Keratinocyte (primary cell): ENCODE results near the gene SLC38A8. TPM values are rescaled to one million over a fixed set of nuclear protein-coding genes. Genes with fewer than 3 reads are reported as not detected.

Source experiments
- DNase-seq: peaks from one replicate; pipeline ENCODE4 v3.0.0-alpha.2; 2011; ENCODE audit warnings: low read depth, missing footprints, low spot score
- FAIRE-seq: peaks from 2 replicates; lab custom pipeline; 2011; peaks lifted over from hg19 to GRCh38; lab: Jason Lieb, UNC
- H2AFZ ChIP-seq: 2 replicates; pipeline ENCODE4 v1.6.0; 2012; ENCODE audit warnings: low read length, control low read depth, inconsistent platforms; ENCODE audit not compliant: control insufficient read depth
- H3K27ac ChIP-seq: 2 replicates; pipeline ENCODE4 v1.5.1; 2011; ENCODE audit warnings: low read length; ENCODE audit not compliant: control insufficient read depth, insufficient read depth
- H3K27me3 ChIP-seq: 3 replicates; pipeline ENCODE4 v1.6.0; 2011; ENCODE audit warnings: low read length; ENCODE audit not compliant: control insufficient read depth, insufficient read depth; ENCODE audit errors: extremely low read depth
- H3K36me3 ChIP-seq, 2 experiments: 2 replicates in 1 of 2; 3 replicates in 1 of 2; pipeline ENCODE4 v1.5.1; 2011; ENCODE audit warnings: low read length in 2 of 2, mild to moderate bottlenecking in 1 of 2; ENCODE audit not compliant: control insufficient read depth in 2 of 2, insufficient read depth in 2 of 2; ENCODE audit errors: extremely low read depth in 1 of 2
- H3K4me1 ChIP-seq: 3 replicates; pipeline ENCODE4 v1.5.1; 2011; ENCODE audit warnings: low read length; ENCODE audit not compliant: control insufficient read depth, insufficient read depth; ENCODE audit errors: extremely low read depth
- H3K4me2 ChIP-seq: 3 replicates; pipeline ENCODE4 v1.6.0; 2011; ENCODE audit warnings: low read depth, low read length; ENCODE audit not compliant: control insufficient read depth, insufficient read depth; ENCODE audit errors: extremely low read depth
- H3K4me3 ChIP-seq, 3 experiments: fragments of 200-600 bp in 1 of 3; sonication (generic) in 1 of 3; 2 replicates in 2 of 3; 3 replicates in 1 of 3; pipeline ENCODE4 v1.5.1; 2011 to 2016; ENCODE audit warnings: low read length in 3 of 3, mild to moderate bottlenecking in 3 of 3, control low read depth in 2 of 3, inconsistent platforms in 1 of 3, low read depth in 1 of 3, mixed read lengths in 1 of 3, mixed run types in 1 of 3, moderate library complexity in 1 of 3; ENCODE audit not compliant: control insufficient read depth in 2 of 3, insufficient read depth in 2 of 3; ENCODE audit errors: extremely low read depth in 1 of 3
- H3K79me2 ChIP-seq: 2 replicates; pipeline ENCODE4 v1.6.0; 2012; ENCODE audit warnings: low read length; ENCODE audit not compliant: control insufficient read depth, insufficient read depth
- H3K9ac ChIP-seq: 3 replicates; pipeline ENCODE4 v1.6.0; 2011; ENCODE audit warnings: low read length; ENCODE audit not compliant: control insufficient read depth, insufficient read depth; ENCODE audit errors: extremely low read depth
- H3K9me1 ChIP-seq: 3 replicates; pipeline ENCODE4 v1.6.0; 2011; ENCODE audit warnings: low read length; ENCODE audit not compliant: control insufficient read depth, insufficient read depth; ENCODE audit errors: extremely low read depth
- H3K9me3 ChIP-seq: 2 replicates; pipeline ENCODE4 v1.5.1; 2012; ENCODE audit warnings: low read depth, low read length; ENCODE audit not compliant: control insufficient read depth
- H4K20me1 ChIP-seq: 3 replicates; pipeline ENCODE4 v1.6.0; 2011; ENCODE audit warnings: low read length; ENCODE audit not compliant: control insufficient read depth, insufficient read depth; ENCODE audit errors: extremely low read depth
- EZH2 ChIP-seq: IDR thresholded peaks from one replicate; pipeline ENCODE4 v1.6.1; 2012; ENCODE audit warnings: inconsistent platforms, mild to moderate bottlenecking, low read length, moderate library complexity
- dilution Hi-C: fragments of 300-500 bp; cut with MboI; formaldehyde crosslinking; loops from one replicate; pipeline ENCODE4 v1.7.0; 2020; ENCODE audit warnings: low sequenced_read_pairs; ENCODE audit not compliant: extremely low pct_ligation_motif_present
- polyA plus RNA-seq, 5 experiments: library from polyadenylated mRNA; depleted of rRNA in 3 of 5; stranded (reverse) in 3 of 5; stranded (forward) in 1 of 5; unstranded in 1 of 5; fragments of >200 nt; gene quantifications; 1 replicate in 1 of 5; 2 replicates in 3 of 5; 3 replicates in 1 of 5; pipeline versions ENCODE4 v1.2.1 to v1.2.3, GENCODE V29; 2011 to 2012; ENCODE audit warnings: missing spikeins in 2 of 5, low read depth in 1 of 5, low replicate concordance in 1 of 5
- TF ChIP-seq, protein P1 (sequence below), 3 experiments: IDR thresholded peaks in 1 of 3; conservative IDR thresholded peaks in 1 of 3; optimal IDR thresholded peaks in 1 of 3; 2 replicates in 2 of 3; 3 replicates in 1 of 3; pipeline versions ENCODE3 to v1.5.1; 2011; ENCODE audit warnings: low read length in 3 of 3, mild to moderate bottlenecking in 3 of 3, moderate library complexity in 2 of 3, control low read depth in 1 of 3, inconsistent platforms in 1 of 3; ENCODE audit not compliant: insufficient read depth in 2 of 3; ENCODE audit errors: extremely low read depth in 1 of 3

Gene SLC38A8
- polyA plus RNA-seq, 1 donor (not counting 4 experiments of a cell fraction or from before 2014, with no cell fraction given) = not detected

GRCh38 chr16:84069540-84069939, 26.9 kb upstream of the SLC38A8 start:
- FAIRE-seq (no peak), DNase-seq (no peak)
- TF ChIP-seq EZH2 = no peak
- TF ChIP-seq, protein P1, sequence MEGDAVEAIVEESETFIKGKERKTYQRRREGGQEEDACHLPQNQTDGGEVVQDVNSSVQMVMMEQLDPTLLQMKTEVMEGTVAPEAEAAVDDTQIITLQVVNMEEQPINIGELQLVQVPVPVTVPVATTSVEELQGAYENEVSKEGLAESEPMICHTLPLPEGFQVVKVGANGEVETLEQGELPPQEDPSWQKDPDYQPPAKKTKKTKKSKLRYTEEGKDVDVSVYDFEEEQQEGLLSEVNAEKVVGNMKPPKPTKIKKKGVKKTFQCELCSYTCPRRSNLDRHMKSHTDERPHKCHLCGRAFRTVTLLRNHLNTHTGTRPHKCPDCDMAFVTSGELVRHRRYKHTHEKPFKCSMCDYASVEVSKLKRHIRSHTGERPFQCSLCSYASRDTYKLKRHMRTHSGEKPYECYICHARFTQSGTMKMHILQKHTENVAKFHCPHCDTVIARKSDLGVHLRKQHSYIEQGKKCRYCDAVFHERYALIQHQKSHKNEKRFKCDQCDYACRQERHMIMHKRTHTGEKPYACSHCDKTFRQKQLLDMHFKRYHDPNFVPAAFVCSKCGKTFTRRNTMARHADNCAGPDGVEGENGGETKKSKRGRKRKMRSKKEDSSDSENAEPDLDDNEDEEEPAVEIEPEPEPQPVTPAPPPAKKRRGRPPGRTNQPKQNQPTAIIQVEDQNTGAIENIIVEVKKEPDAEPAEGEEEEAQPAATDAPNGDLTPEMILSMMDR (optimal IDR thresholded peaks at IDR 0.05 in 1 of 3, IDR thresholded peaks at IDR 0.05 in 1 of 3, conservative IDR thresholded peaks at IDR 0.05 in 1 of 3; ENCODE audit: extremely low read depth in 1 of 3, insufficient read depth in 2 of 3, low read length in 3 of 3) = no peak
- Histone ChIP-seq H3K79me2 (no peaks in the 10 kb centered on the region), H3K4me3 (no peak overlapping the region), H3K4me1 (no peaks in the 10 kb centered on the region), H3K27me3 (no peaks in the 10 kb centered on the region), H3K4me2 (no peak overlapping the region), H3K36me3 (peaks cover 30 to 33% of the 10 kb centered on the region in 2 experiments), H2AFZ (no peak overlapping the region), H4K20me1 (no peaks in the 10 kb centered on the region), H3K9ac (no peak overlapping the region), H3K27ac (no peak overlapping the region), H3K9me3 (no peaks in the 10 kb centered on the region), H3K9me1 (no peaks in the 10 kb centered on the region)
- dilution Hi-C loops = no loop called here

DNA sequence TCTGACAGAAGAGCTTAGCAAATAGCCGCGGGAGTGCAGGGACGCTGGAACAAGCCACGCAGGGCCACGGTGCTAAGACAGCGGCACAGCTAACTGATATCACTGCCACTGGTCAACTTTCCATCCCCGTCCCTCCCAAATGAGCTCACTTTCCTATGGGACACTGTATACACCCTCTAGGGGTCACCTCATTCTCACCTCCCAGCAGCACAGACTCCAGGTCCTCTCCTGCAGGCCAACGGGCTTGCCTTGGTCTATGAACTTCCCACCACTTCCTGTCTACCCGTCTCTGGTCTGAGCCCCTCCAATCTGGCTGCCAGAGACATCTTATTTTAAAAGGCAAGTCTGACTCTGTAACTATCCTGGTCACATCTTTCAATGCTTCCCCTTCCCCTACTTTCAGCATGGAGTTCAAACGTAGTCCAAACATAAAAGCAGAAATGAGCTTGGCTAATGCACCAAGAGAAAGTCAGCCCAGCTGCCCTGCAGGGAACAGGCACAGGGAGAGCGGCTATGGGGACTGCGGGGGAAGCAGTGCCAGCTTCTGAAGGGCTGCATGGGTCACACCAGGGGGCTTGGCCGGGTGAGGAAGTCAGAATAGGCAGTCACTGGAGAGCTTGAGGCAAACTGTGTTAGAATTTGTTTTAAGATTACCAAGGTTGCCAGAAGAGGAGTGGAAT, 26.3 kb upstream of the SLC38A8 start:
- no peak overlapping the region for H3K9ac ChIP-seq
- dilution Hi-C loops = no loop called here
- H3K79me2 ChIP-seq = no peaks in the 10 kb centered on the region
- H3K9me3 ChIP-seq = no peaks in the 10 kb centered on the region
- FAIRE-seq = no peak
- no peak overlapping the region for H3K27ac ChIP-seq
- H3K4me2 ChIP-seq = no peak overlapping the region
- TF ChIP-seq, protein P1 (optimal IDR thresholded peaks at IDR 0.05 in 1 of 3, IDR thresholded peaks at IDR 0.05 in 1 of 3, conservative IDR thresholded peaks at IDR 0.05 in 1 of 3; ENCODE audit: extremely low read depth in 1 of 3, insufficient read depth in 2 of 3, low read length in 3 of 3) = no peak
- TF ChIP-seq EZH2 = no peak
- H3K4me3 ChIP-seq = no peak overlapping the region
- H2AFZ ChIP-seq = no peak overlapping the region
- no peaks in the 10 kb centered on the region for H3K4me1 ChIP-seq
- H4K20me1 ChIP-seq = no peaks in the 10 kb centered on the region
- no peaks in the 10 kb centered on the region for H3K27me3 ChIP-seq
- no peaks in the 10 kb centered on the region for H3K9me1 ChIP-seq
- peaks cover 27 to 30% of the 10 kb centered on the region in 2 experiments for H3K36me3 ChIP-seq
- DNase-seq = no peak
